GM19351 (cell line): ENCODE results near the gene ELOVL1.
A peak's percentile ranks its signal among the peaks of the same experiment; 100 is the strongest.

Source experiments
- ATAC-seq: cut with Tn5 transposase; IDR thresholded peaks from one replicate; pipeline ENCODE4 v1.9.1; 2021; ENCODE audit warnings: mild to moderate bottlenecking, moderate library complexity; ENCODE audit not compliant: unreplicated experiment

ELOVL1 gene

DNA sequence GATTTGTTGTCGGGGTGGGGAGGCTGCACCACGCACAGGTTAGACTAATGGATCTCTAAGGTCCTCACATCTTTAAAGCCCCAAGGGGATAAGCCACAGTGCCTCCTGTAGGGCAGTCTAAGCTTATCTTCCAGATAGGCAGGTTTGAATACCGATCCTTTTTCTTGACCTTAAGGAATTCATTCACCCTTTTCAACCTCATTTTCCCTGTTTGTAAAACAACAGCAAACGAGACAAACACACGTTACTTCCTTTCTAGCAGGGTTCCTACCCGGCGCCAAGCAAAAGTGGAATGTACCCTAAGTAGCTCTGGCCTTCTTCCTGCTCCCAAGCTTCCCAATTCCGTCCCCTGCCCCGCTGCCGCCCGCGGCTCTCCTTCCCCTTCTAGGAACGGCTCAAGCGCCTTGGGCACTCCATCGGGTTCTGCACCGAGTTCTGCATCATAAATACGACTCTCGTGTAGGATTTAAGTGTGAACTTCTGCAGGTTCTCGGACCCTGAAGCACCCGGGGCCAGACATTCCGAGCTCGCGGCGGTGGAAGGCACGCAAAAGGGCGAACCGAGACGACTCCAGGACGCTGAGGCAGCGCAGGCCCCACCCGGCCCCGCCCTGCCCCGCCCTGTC, 9.6 kb downstream of the ELOVL1 start:
- no peak for ATAC-seq

DNA sequence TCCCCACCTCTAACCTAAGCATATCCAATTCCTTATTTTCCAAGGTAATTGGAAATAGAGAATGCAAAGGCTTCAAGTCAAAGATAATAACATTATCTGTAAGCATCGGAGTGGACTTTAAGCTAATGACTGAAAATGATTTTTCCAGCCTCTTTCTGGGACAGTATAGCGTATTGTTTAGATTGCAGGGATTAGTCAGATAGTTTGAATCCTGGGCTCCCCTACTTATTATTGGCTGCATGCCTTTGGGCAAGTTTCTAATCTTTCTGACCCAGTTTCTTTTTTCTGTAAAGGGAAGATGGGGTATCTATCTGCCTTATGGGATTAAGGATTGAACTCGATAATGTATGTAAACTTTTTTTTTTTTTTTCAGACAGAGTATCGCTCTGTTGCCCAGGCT, 10.6 kb downstream of the ELOVL1 start:
- no peak for ATAC-seq

- ATAC-seq, result no peak
Measured at GRCh38 chr1:43354936-43355335, 12.9 kb downstream of the ELOVL1 start.

DNA sequence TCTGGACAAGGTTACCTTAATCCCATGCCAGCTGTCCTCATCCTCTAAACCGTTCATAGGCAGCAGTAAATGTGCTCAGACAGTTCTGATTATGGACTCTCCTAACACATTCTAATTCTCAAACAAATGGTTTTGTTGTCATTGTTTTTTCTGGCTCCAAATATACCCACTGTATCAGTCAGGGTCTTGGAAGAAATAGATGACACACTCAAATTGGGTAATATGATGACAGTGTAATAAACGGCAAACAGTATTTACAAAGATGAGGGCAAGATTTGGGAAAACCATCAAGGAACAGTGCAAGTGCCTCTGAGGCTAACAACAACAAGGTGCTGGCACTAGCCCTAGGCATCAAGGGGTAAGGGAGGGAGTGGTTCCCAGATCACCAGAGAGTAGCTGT, 13.3 kb downstream of the ELOVL1 start:
- no peak for ATAC-seq

DNA sequence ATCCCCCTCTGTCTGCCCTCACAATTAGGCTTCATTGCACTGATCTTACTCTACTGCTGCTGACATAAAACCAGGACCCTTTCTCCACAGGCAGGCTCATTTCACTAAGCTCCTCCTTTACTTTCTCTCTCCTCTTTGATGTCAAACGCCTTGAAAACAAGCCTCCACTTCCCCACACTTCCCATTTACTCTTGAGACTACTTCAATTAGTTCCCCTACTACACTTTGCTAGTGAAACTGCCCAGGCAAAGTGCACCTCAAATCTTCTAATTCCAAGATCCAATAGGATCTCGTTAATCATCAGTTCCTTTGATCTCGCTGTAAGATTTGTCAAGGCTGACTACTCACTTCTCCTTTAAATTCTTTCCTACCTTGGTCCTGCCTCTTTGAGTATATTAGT, 14.9 kb downstream of the ELOVL1 start:
- ATAC-seq, result no peak

- ATAC-seq, result no peak
Measured at GRCh38 chr1:43352351-43352705, 15.5 kb downstream of the ELOVL1 start.

- ATAC-seq, result no peak
Measured at GRCh38 chr1:43351421-43352350, 16.1 kb downstream of the ELOVL1 start.

GRCh38 chr1:43350976-43351375, 16.8 kb downstream of the ELOVL1 start:
- ATAC-seq, result no peak

DNA sequence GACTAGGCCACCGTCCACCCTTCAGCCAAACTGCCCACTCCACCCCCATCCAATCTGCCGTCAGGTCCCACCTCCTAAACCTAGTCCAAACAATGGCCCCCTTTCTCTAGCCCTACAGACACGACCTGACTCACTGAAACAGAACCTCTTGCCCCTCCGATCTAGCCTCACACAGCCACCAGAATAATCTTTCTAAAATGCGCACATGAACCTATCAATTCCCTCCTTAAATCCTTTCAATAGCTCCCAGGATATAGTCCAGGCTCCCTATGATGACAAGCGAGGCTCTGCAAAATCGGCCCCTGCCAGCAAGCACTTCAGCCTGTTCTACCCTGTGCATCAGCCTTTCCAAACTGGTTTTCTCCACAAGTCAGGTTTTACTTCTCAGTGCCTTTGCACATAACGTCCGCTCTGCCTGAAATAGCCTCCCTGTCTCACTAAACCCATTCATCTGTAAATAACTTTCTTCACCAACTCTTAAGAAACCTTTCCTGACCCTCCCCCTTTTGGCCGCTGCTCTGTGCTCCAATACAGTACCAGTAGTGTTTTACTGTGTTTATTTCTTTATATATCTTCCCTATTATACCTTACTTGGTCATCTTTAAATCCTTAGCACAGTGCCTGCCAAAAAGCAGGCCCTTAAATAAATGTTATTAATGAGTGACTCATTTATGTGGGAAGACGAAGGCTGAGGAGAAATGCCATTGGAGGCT, 18.1 kb downstream of the ELOVL1 start:
- ATAC-seq, result no peak

DNA sequence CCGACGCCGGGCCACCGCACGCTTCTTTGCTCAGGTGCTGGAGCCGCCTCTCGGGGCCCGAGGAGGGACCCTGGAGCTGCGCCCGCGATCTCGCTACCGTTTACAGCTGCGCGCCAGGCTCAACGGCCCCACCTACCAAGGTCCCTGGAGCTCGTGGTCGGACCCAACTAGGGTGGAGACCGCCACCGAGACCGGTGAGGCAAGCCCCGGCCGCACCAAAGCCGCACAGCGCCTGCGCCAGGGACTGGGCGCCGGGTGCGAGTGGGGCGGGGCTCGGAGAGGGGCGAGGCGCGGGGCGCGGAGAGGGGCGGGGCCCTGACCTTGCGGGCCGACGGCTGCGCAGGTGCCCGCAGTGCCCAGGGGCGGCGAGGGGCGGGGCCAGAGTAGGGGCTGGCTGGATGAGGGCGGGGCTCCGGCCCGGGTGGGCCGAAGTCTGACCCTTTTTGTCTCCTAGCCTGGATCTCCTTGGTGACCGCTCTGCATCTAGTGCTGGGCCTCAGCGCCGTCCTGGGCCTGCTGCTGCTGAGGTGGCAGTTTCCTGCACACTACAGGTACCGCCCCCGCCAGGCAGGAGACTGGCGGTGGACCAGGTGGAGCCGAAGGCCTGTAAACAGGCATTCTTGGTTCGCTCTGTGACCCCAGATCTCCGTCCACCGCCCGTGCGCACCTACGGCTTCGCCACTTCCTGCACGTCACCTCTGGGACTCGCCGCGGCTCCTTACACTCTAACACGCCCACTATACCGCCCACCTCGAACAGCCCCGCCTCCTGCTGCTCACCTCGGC, 18.8 kb downstream of the ELOVL1 start:
- ATAC-seq, result peak; percentile 82

- no peak for ATAC-seq
Measured at GRCh38 chr1:43348343-43348808, 19.4 kb downstream of the ELOVL1 start.

GRCh38 chr1:43346636-43347035, 21.2 kb downstream of the ELOVL1 start:
- no peak for ATAC-seq

- ATAC-seq, result no peak
Measured at GRCh38 chr1:43345120-43345519, 22.7 kb downstream of the ELOVL1 start.

DNA sequence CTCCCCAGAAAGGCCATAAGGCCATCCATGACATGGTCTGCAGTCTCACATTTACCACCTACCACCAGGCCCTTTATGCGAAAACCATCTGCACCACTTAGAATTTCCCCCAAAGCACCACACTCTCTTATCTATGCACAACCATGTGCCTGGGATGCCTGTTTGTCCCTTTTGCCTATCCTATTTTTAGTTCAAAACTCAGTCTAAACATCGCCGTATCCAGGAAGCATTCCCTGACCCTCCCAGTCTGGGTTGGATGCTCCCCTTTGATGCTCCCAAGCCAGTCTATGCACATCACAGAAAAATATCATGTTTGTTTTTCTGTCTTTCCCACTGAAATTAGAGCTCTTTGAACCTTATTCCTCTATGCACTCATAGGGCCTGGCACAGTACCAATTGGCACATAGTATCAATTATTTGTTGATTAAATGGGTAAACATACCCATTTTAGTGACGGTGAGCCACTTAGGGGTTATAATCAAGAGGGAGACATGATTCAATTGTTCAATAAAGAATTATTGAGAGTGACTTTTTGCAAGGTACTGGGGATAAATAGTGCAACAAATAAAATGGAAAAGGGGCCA, 23.5 kb downstream of the ELOVL1 start:
- no peak for ATAC-seq

- no peak for ATAC-seq
Measured at GRCh38 chr1:43340559-43340958, 27.3 kb downstream of the ELOVL1 start.

DNA sequence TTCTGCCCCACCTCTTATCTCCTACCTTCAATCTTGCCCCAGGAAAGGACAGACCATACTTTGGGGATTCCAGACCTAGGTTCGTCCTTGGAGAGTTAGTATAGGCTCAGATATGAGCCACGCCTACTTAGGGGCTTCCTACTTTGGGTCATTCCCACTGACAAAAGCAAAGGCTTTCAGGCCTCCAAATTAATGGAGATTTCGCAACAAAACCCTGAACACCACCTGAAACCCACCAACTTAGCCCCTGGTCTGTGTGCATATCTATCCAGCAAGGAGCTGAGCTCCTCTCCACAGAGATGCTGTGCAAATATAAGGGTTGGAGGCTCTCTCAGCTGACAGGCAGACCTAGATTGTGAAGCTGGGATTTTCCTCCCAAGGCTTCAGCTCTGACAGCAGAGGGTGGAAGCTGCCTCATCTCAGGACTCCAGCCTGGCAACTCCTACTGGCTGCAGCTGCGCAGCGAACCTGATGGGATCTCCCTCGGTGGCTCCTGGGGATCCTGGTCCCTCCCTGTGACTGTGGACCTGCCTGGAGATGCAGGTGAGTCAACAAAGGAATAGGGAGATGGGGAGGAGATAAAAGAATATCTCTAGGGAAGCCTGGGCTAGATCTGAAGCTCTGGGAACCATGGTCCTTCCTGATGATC, 28.1 kb downstream of the ELOVL1 start:
- no peak for ATAC-seq

DNA sequence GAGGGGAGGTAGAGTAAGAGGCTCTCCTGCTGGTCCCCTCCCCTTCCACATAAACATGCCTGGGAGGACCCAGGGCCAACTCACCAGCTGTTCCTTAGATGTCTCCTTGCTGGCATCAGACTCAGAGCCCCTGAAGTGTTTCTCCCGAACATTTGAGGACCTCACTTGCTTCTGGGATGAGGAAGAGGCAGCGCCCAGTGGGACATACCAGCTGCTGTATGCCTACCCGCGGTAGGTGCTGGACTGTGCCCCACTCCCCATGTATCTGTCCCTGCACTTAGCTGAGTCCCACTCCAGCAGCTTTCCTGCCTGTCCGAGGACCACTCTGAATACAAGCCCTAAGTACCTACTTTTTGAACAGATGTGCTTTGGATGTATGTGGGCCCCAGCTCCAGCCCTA, 29.8 kb downstream of the ELOVL1 start:
- no peak for ATAC-seq

- no peak for ATAC-seq
Measured at GRCh38 chr1:43337588-43337987, 30.2 kb downstream of the ELOVL1 start, which contains the start of gene MPL. Gene MPL, plus strand, starts transcription at chr1:43337818. Its CDS starts 31 bp downstream, at chr1:43337849.

- ATAC-seq, result no peak
Measured at GRCh38 chr1:43334453-43335205, 33.2 kb downstream of the ELOVL1 start.
